ENCODE measurements around the gene LRRC4C.

Gene LRRC4C

DNA sequence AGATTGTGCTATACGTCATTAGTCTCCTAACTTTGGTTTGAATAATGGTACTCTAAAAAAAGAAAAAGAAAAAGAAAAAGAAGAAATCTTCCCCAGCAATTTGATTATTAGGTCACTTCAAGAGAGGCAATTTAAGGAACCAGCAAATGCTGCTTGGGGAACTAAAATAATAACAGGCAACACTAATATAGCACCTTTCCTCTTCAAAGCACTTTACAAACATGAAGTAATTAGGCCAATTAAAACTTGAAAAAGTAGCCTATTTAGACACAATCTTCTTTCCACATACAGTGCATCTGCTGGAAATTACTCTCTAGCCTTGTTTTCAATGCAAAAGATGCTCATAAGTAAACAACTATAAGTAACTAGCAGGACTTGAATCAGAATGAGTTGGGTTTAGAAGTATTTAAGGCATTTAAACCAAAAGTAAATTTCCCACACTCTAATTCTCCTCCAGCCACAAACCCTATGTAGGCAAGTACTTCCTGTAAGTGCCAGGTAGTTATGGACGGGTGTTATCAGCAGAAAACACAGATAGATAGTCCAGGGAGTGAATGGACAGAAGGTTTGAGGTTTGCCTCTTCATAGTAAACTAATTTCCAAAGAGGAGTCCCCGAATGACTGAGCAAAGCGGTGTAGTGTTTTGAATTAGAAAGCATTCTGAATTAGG, 44.5 kb downstream of the LRRC4C start:
- DNase-seq: no peak

- DNase-seq: no peak
These were observed 45.6 kb downstream of the LRRC4C start for GRCh38 chr11:41413843-41414242.

DNA sequence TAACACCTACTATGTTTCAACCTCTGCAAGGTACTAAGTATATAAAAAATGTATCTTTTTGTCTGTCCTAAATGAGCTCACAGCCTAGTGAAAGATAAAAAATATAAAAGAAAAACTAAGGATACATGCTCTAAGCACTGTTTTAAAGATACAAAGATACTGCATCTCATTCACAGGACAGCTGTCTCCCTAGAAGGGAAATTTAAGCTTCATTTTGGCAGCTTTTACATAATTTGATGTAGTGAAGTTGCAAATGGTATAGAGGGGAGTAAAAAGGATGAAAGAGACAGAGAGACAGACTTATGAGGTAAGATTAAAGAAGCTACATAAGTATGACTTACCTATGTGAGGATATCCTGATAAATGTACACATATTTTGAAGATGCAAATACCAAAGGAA, 53.6 kb downstream of the LRRC4C start:
- no peak for DNase-seq

DNA sequence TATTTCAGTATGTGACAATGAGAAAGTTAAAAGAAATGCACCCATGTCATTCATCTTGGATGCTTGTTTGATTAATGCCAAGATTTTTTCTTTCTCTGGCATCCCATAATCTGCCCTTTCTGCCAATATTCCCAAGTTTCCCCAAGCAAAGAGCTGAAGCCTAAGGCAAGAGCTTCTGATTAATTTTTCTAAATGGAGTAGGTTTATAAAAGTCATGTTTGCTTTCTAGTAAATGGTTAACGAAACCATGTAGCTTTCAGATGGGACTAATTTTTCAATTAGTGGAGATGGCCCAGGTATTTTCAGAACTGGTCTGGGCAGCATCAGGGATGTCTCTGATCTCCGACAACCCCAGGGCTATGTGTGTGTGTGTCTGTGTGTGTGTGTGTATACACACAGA, 55.3 kb downstream of the LRRC4C start:
- no peak for DNase-seq

- DNase-seq: no peak
These were observed 56.0 kb downstream of the LRRC4C start for GRCh38 chr11:41403458-41403857.

GRCh38 chr11:41400819-41401382, 58.6 kb downstream of the LRRC4C start:
- no peak for DNase-seq

DNA sequence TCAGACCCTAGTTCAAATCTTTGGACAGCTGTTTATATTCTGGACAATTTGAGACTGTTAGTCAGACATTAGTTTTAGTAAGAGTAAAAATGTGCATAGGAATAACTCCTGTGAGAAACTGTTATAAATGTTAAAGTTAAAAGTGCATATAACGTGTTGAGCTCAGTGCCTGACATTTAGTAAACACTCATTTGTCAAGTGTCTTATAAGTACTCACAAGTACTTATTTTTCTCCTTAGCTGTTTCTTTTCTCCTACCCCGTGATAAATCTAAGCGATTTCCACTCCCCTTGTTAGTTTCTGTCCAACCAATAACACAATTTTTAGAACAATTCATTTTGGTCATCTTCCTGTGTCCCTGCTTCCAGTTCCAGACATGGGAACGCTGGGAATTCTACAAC, 59.3 kb downstream of the LRRC4C start:
- DNase-seq: no peak

DNA sequence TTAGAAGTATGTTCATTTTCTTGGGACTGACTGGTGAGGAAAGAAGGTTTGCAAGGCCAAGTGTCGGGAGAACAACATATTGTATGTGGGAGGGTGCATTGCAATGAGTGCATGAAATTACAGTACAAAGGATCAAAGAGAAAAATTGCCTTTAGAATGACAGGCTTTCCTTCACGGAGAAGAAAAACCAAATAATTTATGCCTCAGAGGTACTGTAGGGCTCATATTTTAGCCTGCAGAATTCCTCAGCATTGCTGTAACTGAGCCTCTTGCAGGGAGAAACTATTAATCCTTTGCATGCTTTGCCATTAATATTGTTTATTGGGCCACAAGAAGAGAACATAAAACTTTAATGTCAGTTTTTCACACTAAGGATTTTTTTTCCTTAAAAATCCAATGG, 60.1 kb downstream of the LRRC4C start:
- DNase-seq: no peak

DNA sequence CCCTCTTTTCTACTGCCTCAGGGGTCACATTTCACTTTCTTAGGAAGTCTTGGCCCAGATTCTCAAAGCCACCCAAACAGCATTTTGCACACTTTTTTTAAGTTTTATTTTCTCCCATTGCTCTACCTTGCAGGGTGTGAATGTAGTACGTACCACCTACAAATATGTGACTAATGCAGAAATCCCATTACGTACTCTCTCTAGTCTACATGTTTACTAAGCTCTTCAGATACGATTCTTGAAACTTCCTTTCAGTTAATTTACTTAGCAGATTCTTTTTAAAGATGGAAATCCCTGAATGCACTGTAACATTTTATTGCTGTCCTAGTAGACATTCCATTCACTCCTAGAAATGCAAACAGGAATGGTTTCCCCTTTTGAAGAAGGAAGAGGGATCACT, 61.3 kb downstream of the LRRC4C start:
- no peak for DNase-seq

GRCh38 chr11:41394521-41395195, 64.8 kb downstream of the LRRC4C start:
- no peak for DNase-seq

DNA sequence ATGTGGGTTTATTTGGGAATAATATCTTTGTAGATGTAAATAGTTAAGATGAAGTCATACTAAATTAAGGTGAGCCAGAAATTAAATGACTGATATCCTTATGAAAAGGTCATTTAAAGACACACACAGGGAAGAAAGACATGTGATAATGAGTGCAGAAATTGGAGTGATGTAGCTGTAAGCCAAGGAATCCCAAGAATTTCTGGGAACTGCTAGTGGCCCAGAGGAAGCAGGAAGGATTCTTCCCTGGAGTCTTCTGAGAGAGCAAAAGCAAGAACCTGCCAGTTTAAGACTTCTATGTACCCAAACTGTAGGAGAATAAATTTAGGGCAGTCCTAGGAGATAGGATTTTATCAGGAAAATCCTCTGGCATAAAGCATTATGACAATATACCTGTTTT, 66.9 kb downstream of the LRRC4C start:
- no peak for DNase-seq

GRCh38 chr11:41389623-41390130, 69.8 kb downstream of the LRRC4C start:
- no peak for DNase-seq

DNA sequence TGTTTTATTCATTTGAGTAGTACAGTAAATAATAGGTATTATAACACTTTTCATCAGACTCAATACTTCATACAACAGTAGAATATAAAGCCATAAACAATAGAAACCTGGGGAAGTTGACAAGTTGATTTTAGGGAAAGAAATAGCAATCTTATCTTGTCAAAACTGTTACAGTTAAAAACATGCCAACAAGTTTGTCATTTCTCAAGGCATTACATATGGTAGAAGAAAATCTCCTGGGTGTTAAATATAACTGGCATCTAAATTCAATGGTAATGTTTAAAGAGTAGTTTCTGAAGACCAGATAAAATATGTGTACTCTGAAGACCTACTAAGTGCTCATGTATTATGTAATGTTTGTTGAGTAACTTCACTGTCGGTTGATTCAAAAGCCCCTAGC, 75.1 kb downstream of the LRRC4C start:
- DNase-seq: no peak

GRCh38 chr11:41383768-41384167, 75.7 kb downstream of the LRRC4C start:
- no peak for DNase-seq

DNA sequence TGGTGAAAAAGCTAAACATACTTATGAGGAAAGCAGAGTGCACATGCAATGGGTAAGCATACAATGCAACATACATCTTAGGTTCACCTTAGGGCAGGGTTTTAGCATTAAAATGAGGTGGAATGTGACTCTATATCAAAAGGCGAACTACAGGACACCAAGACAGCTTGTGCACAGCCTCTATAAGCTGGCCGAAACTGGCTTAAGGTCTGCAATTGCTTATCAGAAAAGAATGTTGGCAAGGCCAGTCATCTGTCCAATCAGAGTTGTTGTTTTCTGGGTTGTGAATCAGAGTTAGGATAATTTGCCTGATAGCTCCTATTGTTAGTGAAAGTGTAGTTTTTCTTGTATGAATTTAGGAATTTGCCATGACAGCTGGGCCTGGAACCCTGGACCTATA, 76.5 kb downstream of the LRRC4C start:
- DNase-seq: no peak

- no peak for DNase-seq
These were observed 80.4 kb downstream of the LRRC4C start for GRCh38 chr11:41379084-41379483.

GRCh38 chr11:41377709-41378394, 81.6 kb downstream of the LRRC4C start:
- DNase-seq: no peak

- DNase-seq: no peak
These were observed 107.6 kb downstream of the LRRC4C start for GRCh38 chr11:41351825-41352224.

DNA sequence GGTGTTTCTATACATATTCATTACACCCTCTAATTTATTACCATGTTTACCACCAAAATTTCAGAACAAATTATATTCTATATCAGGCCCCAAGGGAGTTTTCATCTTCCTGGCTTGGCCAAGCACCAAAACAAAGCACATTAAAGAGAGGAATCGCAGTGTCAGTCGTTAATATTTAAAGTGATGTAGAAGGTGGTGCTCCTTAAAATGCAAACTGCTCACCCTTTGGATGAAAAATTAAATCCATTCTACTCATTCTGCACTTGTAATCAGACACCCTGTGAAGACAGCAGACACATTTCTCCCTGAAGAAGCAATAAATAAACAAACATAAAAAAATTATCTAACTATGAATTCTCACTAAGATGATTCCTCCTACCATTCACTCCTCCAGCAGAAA, 113.4 kb downstream of the LRRC4C start:
- DNase-seq: no peak

DNA sequence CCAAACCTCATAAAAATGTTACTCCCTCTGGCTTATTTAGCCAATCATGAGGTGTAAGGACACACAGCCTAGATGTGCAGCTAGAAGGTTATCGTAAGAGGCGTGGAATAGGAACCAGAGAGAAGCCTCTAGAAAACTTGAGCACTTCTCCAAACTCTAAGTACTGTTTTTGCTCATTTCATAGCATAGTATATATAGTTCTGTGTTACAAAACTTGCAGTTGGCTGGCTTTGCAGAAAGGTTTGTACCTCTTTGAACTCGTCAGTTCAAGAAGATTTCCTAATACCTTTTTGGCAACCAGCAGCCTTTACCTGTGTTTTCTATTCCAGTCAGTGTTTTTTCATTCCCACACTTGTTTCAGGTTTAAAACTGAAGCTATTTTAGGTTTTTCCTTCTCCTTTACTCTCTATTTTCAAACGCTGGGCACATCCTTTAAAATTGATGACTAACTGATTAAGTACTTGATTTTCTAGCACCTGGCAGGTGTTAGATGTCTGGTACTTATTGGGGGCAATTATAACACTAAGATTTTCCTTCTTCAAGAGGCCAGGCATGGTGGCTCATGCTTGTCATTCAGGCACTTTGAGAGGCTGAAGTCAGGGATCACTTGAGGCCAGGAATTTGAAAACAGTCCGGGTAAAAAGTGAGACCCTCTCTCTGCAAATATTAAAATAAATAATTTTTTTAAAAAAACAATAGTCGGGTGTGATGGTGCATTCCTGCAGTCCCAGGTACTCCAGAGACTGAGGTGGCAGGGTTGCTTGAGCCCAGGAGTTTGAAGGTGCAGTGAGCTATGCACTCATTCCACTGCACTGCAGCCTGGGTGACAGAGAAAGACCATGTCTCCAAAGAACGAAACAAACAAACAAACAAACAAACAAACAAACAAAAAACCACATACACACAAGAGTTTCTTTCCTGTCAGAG, 125.2 kb downstream of the LRRC4C start:
- DNase-seq: no peak

DNA sequence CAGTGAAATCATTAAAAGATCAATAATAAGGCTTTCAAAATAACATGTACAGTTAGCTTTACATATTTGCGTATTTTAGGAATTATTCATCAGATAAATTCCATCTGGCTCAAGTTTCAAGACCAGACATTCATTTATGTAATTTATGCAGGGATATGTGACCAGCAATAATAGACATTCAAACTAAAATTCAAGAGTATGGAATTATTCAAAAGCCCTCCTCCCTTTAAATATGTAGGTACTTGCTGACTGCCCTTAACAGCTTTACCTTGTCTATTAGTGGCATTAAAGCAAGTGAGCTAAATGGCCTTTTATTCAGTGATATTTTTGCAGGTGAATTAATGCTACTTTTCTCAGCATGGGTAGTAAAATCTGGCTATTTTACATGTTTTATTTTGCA, 126.1 kb downstream of the LRRC4C start:
- no peak for DNase-seq

DNA sequence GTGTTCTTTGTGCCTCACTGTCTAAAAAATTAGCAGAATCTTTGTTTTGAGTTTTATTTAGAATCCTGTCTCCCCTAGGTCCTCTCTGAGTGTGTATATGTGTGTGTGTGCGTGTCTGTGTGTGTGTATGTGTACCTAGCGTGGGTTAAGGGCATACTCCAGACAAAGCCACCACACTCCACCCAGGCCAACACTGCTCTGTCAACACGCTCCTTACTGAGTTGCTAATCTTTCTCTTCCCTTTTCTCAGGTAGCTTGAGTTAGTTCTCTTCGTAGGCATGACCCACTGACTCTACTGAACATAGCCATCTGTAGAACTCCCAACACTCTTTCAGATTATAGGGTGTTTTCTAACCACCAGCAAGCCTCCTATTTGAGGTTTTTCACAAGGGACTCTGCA, 131.1 kb downstream of the LRRC4C start:
- DNase-seq: no peak

DNA sequence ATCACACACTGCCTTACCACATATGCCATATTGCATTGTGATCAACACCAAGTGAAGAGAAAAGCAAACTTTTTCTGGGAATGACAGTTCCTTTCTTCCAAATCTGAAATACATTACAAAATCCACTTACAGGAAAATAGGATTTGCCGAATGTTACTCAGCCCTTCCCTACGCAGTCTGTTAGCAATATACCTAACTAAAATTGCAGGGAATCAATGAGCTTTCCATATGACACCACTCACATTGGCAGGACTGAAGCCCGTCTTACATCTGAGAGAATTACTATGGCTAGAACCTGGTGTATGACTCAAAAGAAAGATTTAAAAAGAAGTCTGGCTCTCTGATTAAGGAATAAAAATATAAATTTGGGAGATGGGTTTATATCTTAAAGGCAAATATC, 136.0 kb downstream of the LRRC4C start:
- no peak for DNase-seq
